T-helper 9 cell (primary cell): Measurements from ENCODE around the gene YIF1A.

Source experiments
- DNase-seq: peaks from one replicate; pipeline ENCODE4 v3.0.0-alpha.2; 2020

YIF1A gene

GRCh38 chr11:66239998-66240780 lies 48.8 kb downstream of the YIF1A start:
- DNase-seq, result no peak

GRCh38 chr11:66239511-66239910 lies 49.4 kb downstream of the YIF1A start:
- no peak for DNase-seq

- DNase-seq, result no peak
Observed at GRCh38 chr11:66238786-66239413, 50.0 kb downstream of the YIF1A start.

- no peak for DNase-seq
Observed at GRCh38 chr11:66237867-66238266, 51.1 kb downstream of the YIF1A start.

GRCh38 chr11:66235141-66235540 lies 53.8 kb downstream of the YIF1A start:
- DNase-seq, result no peak
